SK-N-SH treated with all-trans-retinoic acid at 6 μM for 48 hours (cell line): ENCODE data around the gene CDC42BPB.

Experiments
- ARNTL ChIP-seq: fragments of 450-650 bp; formaldehyde crosslinking; IDR thresholded peaks from 2 replicates; pipeline ENCODE4 v1.5.0; 2020; ENCODE audit warnings: low read depth, mild to moderate bottlenecking, moderate library complexity, borderline replicate concordance
- ZFP3 ChIP-seq: fragments of 250-450 bp; sonication (Bioruptor Pico); IDR thresholded peaks from 2 replicates; pipeline ENCODE4 v1.5.0; 2020; ENCODE audit warnings: mild to moderate bottlenecking, moderate library complexity
- ZFP30 ChIP-seq: fragments of 450-650 bp; formaldehyde crosslinking; IDR thresholded peaks from 2 replicates; pipeline ENCODE4 v1.5.0; 2022; ENCODE audit warnings: mild to moderate bottlenecking, moderate library complexity
- ZNF565 ChIP-seq: fragments of 450-650 bp; formaldehyde crosslinking; conservative IDR thresholded peaks from 2 replicates; pipeline ENCODE4 v1.5.0; 2020; ENCODE audit warnings: low read depth, mild to moderate bottlenecking, moderate library complexity

DNA sequence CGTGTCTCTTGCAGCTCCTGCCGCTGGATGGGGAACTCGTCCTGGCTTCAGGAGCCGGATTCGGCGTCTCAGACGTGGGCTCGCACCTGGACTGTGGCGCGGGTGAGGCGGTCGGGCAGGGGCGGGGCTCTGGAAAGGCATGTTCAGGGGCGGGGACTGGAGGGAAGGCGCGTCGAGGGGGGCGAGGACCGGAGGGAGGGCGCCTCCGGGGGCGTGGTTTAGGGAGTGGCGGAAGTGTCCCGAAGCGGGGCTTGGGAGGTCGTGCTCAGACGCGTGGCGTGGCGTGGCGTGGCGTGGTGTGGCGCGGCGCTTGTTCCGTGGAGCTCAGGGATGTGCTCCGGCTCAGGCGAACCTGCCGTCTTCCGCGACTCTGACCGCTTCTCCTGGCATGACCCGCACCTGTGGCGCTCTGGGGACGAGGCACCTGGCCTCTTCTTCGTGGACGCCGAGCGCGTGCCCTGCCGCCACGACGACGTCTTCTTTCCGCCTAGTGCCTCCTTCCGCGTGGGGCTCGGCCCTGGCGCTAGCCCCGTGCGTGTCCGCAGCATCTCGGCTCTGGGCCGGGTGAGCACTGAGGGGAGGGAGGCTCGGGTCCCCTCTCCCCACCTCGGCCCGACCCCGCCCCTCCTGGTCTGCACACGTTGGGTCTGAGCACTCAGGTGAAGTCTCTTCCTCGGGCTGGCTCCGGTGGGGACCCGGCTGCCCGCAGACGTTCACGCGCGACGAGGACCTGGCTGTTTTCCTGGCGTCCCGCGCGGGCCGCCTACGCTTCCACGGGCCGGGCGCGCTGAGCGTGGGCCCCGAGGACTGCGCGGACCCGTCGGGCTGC, 128.7 kb downstream of the CDC42BPB start:
- TF ChIP-seq ZFP3 (CRISPR knock-in tag), result no peak
- no peak for TF ChIP-seq ARNTL (CRISPR knock-in tag)
- TF ChIP-seq ZFP30 (CRISPR knock-in tag), result no peak
- TF ChIP-seq ZNF565 (CRISPR knock-in tag), result no peak
